Endothelial cell of umbilical vein (primary cell): ENCODE data around the gene MAP1B. TPM values are rescaled to one million over a fixed set of nuclear protein-coding genes. Genes with fewer than 3 reads are reported as not detected.

Source experiments
- microRNA-seq: library from miRNA; unstranded; fragments of <30 nt; microRNA quantifications from one replicate; pipeline ENCODE4 v1.2.0, GENCODE V29; 2021; ENCODE audit warnings: borderline number of aligned reads, borderline replicate concordance
- polyA plus RNA-seq, 4 experiments: library from polyadenylated mRNA; depleted of rRNA in 3 of 4; stranded (reverse) in 3 of 4; unstranded in 1 of 4; fragments of >200 nt; gene quantifications; 2 replicates each; pipeline versions ENCODE4 v1.2.1 to v1.2.3, GENCODE V29; 2011 to 2012; ENCODE audit warnings: missing spikeins in 1 of 4
- small RNA-seq: library from RNA; depleted of rRNA; stranded (forward); fragments of <200 nt; gene quantifications from one replicate; pipeline ENCODE3, GENCODE V24; 2012; ENCODE audit warnings: low replicate concordance, low read depth; ENCODE audit not compliant: insufficient read depth, insufficient read length
- total RNA-seq: library from RNA; stranded (reverse); gene quantifications from 2 replicates; pipeline ENCODE4 v1.2.3, GENCODE V29; 2021

The MAP1B gene
- total and polyA plus RNA-seq, 2 donors (not counting 3 experiments of a cell fraction or from before 2014, with no cell fraction given): 55.9 to 263 TPM

Small RNA genes within 50 kb of the gene (microRNA-seq; reads per million reads assigned to microRNA genes)
- gene MIR4803: not detected

Small RNA genes within 50 kb of the gene (small RNA-seq; reads per million reads assigned to genes)
- gene MIR4803: not detected

Other genes with a start within 250 kb of the MAP1B start
- 58.0 and 67.1 TPM in 2 replicates for gene MRPS27, start 212.8 kb downstream of the MAP1B start, total RNA-seq
- gene MRPS27, start 212.8 kb downstream of the MAP1B start, polyA plus RNA-seq: 52.3 and 56.0 TPM in 2 replicates
- 6.2 and 6.7 TPM in 2 replicates for gene PTCD2, start 212.9 kb downstream of the MAP1B start, total RNA-seq
- 4.1 and 4.3 TPM in 2 replicates for gene PTCD2, start 212.9 kb downstream of the MAP1B start, polyA plus RNA-seq